Activated CD4-positive, alpha-beta T cell treated with anti-CD3 and anti-CD28 coated beads, Interleukin-2, amount 10 ng/mL, durations not matched to agents 24 days and 14 days (primary cell): ENCODE results near the gene MUS81. TPM values are rescaled to one million over a fixed set of nuclear protein-coding genes. Genes with fewer than 3 reads are reported as not detected.
A peak's percentile ranks its signal among the peaks of the same experiment; 100 is the strongest.

ENCODE experiments used
- DNase-seq: peaks from one replicate; pipeline ENCODE4 v3.0.0; 2022
- H3K27ac Mint-ChIP-seq: one replicate; pipeline ENCODE4 v1.8.0; 2022; ENCODE audit warnings: mild to moderate bottlenecking, mixed read lengths
- H3K27me3 Mint-ChIP-seq: one replicate; pipeline ENCODE4 v1.8.0; 2022; ENCODE audit warnings: mixed read lengths
- H3K36me3 Mint-ChIP-seq: one replicate; pipeline ENCODE4 v1.8.0; 2022; ENCODE audit warnings: low read depth, mild to moderate bottlenecking, mixed read lengths
- H3K4me1 Mint-ChIP-seq: one replicate; pipeline ENCODE4 v1.8.0; 2021; ENCODE audit warnings: mixed read lengths
- H3K4me3 Mint-ChIP-seq: one replicate; pipeline ENCODE4 v1.8.0; 2022; ENCODE audit warnings: mild to moderate bottlenecking, moderate library complexity, mixed read lengths
- H3K9me3 Mint-ChIP-seq: one replicate; pipeline ENCODE4 v1.8.0; 2021; ENCODE audit warnings: mixed read lengths
- intact Hi-C: fragments of 100-400 bp; cut with micrococcal nuclease; formaldehyde crosslinking; loops from one replicate; pipeline ENCODE4 v1.15.1; 2023
- total RNA-seq: library from RNA; stranded (reverse); gene quantifications from 2 replicates; pipeline ENCODE4 v1.2.3, GENCODE V29; 2022

Gene MUS81
- total RNA-seq, 1 donor from 2014 or later, result 77.4 TPM

DNA sequence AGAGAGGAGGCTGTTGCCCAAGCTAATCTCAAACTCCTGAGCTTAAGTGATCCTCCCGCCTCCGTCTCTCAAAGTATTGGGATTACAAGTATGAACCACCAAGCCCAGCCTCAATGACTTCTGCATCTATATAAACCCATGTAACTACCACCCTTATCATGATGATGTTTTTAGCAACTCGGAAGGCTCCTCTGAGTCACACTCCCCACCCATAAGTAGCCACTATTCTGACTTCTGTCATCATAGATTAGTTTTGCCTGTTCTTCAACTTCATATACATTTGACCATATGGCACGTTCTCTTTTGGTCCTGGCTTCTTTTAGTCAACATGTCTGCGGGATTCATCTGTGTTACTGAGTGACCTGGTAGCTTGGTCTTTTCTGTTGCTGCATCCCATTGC, 46.4 kb downstream of the MUS81 start:
- H3K27me3 Mint-ChIP-seq, result peaks cover 21% of the 10 kb centered on the region
- no peak overlapping the region for H3K27ac Mint-ChIP-seq
- intact Hi-C loops, result no loop called here
- H3K9me3 Mint-ChIP-seq, result no peaks in the 10 kb centered on the region
- H3K4me3 Mint-ChIP-seq, result no peak overlapping the region
- H3K4me1 Mint-ChIP-seq, result peaks cover 14% of the 10 kb centered on the region
- no peaks in the 10 kb centered on the region for H3K36me3 Mint-ChIP-seq
- DNase-seq, result no peak

DNA sequence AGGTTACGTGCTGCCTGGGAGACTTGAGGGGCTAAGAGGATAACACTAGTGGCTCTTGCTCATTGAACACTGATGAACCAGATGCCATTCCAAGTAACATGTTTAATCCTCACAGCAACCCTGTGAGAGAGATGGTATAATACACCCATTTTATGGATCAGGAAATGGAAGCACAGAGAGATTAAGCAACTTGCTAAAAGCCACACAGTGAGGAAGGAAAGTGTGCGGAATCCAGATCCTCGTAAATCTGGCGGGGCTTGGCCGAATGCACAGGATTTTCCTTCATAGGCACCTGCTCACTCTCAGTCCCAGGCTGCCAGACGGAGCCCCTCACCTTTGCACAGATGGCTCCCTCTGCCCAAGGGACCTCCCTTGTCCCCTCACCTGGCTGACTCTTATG, 47.6 kb downstream of the MUS81 start:
- intact Hi-C loops, result no loop called here
- H3K4me1 Mint-ChIP-seq, result peaks cover 6% of the 10 kb centered on the region
- DNase-seq, result no peak
- H3K36me3 Mint-ChIP-seq, result no peaks in the 10 kb centered on the region
- no peaks in the 10 kb centered on the region for H3K9me3 Mint-ChIP-seq
- no peak overlapping the region for H3K4me3 Mint-ChIP-seq
- peaks cover 21% of the 10 kb centered on the region for H3K27me3 Mint-ChIP-seq
- H3K27ac Mint-ChIP-seq, result no peak overlapping the region

DNA sequence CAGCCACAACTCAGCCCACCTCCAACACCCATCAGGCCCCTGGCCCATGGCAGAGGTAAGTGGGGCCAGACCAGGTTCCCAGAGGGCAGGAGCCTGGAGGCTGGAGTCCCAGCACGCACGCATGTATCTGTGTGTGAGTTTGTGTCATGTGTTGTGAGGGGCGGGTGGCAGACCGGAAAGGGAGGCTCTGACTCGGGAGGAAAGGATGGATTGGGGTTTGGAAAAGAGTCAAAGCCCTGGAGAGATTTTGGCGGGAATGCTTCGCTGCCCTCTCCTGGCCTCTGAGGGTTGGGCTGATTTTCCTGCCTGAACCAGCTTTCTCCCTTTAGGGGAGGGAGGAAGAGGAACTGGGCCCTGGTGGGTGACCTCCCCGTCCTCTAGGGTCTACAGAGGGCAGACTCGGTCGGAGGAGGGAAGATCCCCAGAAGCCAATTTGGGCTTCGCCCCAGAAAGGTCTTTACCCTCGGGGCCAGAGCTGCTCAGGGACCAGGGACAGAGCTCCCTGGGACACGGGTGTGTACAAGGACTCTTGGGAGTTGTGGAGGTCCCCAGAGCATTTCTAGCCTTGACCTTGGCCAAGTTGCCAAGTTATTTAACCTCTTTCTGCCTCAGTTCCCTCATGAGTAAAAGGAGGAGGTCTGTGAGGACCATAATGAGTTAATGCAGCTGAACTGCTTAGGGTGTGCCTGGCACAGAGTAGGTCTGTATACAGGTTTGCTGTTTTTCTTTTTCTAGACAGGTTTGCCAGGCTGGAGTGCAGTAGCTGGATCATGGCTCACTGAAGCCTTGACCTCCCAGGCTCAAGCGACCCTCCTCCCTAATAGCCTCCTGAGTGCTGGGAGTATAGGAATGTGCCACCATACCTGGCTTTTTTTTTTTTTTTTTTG, 51.7 kb downstream of the MUS81 start:
- intact Hi-C loops, result no loop called here
- Mint-ChIP-seq H3K27ac (no peak overlapping the region), H3K9me3 (no peaks in the 10 kb centered on the region), H3K4me1 (peaks cover 16% of the 10 kb centered on the region), H3K36me3 (peaks cover 9% of the 10 kb centered on the region), H3K27me3 (peaks cover 6% of the 10 kb centered on the region), H3K4me3 (no peak overlapping the region)
- no peak for DNase-seq

DNA sequence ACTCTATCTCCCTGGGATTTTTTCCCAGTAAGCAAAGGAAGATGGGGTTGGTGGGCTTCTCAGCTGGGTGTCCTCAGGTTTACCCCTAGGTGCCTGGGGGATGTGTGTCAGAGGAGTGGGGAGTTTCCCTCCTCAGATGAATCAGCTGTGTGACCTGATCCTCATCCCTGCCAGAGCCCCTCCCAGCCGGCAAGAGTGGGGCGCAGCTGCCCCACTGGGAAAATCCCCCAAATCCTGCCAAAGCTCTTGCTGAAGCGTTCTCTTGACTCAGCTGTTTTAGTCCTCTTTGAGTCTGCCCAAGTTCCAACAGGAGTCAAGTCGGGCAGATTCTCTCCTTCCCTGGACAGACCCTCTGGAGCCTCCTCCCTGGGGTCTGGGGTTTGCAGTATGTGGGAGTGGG, 52.6 kb downstream of the MUS81 start:
- Mint-ChIP-seq H3K36me3 (peaks cover 9% of the 10 kb centered on the region), H3K9me3 (no peaks in the 10 kb centered on the region), H3K27me3 (peaks cover 4% of the 10 kb centered on the region), H3K4me3 (no peak overlapping the region), H3K27ac (no peak overlapping the region), H3K4me1 (peaks cover 21% of the 10 kb centered on the region)
- no peak for DNase-seq
- intact Hi-C loops, result no loop called here

DNA sequence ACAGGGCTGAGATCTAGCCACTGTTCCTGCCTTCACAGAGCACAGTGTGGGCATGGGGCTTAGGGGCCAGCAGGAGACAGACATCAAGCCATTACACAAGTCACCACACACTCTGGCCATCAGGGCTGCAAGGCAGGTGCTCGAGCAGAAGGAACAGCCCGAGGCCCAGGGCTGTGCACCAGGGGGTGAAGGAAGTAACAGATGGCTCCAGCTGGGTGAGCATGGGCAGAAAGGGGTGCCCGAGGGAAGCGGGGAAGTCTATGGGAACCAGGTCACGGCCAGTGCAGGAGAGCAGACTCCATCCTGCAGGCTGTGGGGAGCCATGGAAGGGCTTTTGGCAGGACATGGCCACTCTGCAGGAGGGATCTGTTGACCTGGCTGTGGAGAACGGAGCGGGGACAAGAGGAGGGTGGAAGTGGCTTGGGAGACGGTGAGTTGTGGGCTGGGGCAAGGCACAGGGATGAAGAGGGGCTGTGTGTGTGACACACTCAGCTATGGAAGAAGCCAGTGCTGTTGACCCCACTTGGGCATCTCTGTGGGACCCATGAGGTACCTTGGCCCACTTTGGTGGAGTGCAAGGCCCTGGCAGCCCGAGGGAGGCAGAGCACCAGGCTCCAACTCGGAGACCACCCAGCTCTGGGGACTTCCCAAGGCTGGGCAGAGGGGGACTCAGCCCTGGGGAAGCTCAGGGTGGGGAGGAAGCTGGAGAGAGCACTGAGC, 55.0 kb downstream of the MUS81 start:
- peaks cover 2% of the 10 kb centered on the region for H3K27me3 Mint-ChIP-seq
- H3K36me3 Mint-ChIP-seq, result peaks cover 14% of the 10 kb centered on the region
- H3K9me3 Mint-ChIP-seq, result no peaks in the 10 kb centered on the region
- intact Hi-C loops, result no loop called here
- peak overlapping the region; percentile 17 for H3K27ac Mint-ChIP-seq
- peaks cover 18% of the 10 kb centered on the region for H3K4me1 Mint-ChIP-seq
- no peak for DNase-seq
- no peak overlapping the region for H3K4me3 Mint-ChIP-seq

DNA sequence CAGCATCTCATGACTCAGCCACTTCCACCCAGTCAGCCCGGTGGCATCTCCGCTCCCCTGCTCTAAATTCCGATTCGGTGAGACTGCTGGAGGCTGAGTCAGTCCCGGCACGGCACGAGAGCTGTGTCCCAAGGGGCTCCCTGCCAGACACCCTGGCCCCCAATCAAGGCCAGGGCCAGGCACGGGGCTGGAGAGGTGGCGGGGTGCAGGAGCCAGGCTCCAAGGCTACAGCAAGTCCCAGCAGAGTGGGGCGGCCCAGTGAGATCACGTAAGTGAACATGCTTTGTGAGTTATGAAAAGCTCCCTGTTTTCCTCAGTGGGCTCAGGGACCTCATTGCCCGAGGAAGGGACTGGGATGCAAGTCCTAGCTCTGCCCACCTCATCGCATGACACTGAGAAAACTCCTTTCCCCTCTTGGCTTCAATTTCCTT, 55.6 kb downstream of the MUS81 start:
- Mint-ChIP-seq H3K27ac (no peak overlapping the region), H3K27me3 (peaks cover 2% of the 10 kb centered on the region), H3K36me3 (peaks cover 18% of the 10 kb centered on the region), H3K4me1 (peaks cover 19% of the 10 kb centered on the region), H3K9me3 (no peaks in the 10 kb centered on the region), H3K4me3 (no peak overlapping the region)
- no peak for DNase-seq
- intact Hi-C loops, result no loop called here

Other genes starting within 250 kb of the MUS81 start
- 89.1 and 90.7 TPM in 2 replicates for gene MAP3K11, start 246.2 kb upstream of the MUS81 start, total RNA-seq
- 52.0 and 55.1 TPM in 2 replicates for gene PCNX3, start 244.7 kb upstream of the MUS81 start, total RNA-seq
- 118 and 125 TPM in 2 replicates for gene SIPA1, start 222.3 kb upstream of the MUS81 start, total RNA-seq
- gene RELA, start 197.5 kb upstream of the MUS81 start, total RNA-seq, result 95.7 and 98.2 TPM in 2 replicates
- gene KAT5, start 148.2 kb upstream of the MUS81 start, total RNA-seq, result 71.6 and 72.3 TPM in 2 replicates
- gene RNASEH2C, start 139.6 kb upstream of the MUS81 start, total RNA-seq, result 86.4 and 100.0 TPM in 2 replicates
- 20.1 and 21.1 TPM in 2 replicates for gene AP5B1, start 79.5 kb upstream of the MUS81 start, total RNA-seq
- gene OVOL1, start 73.4 kb upstream of the MUS81 start, total RNA-seq, result 0.07 TPM in 1 of 2 replicates, not detected in the other
- 1.2 and 2.1 TPM in 2 replicates for gene SNX32, start 26.5 kb upstream of the MUS81 start, total RNA-seq
- 1,047 and 1,065 TPM in 2 replicates for gene CFL1, start 2.3 kb upstream of the MUS81 start, total RNA-seq
- 8.4 and 9.1 TPM in 2 replicates for gene EFEMP2, start 12.4 kb downstream of the MUS81 start, total RNA-seq
- gene CTSW, start 19.4 kb downstream of the MUS81 start, total RNA-seq, result 4.9 and 7.5 TPM in 2 replicates
- 91.0 and 95.7 TPM in 2 replicates for gene FIBP, start 28.0 kb downstream of the MUS81 start, total RNA-seq
- gene CCDC85B, start 30.2 kb downstream of the MUS81 start, total RNA-seq, result 62.2 and 62.5 TPM in 2 replicates
- 32.1 and 32.9 TPM in 2 replicates for gene FOSL1, start 40.0 kb downstream of the MUS81 start, total RNA-seq
- gene C11orf68, start 58.6 kb downstream of the MUS81 start, total RNA-seq, result 20.9 and 21.1 TPM in 2 replicates
- 113 and 117 TPM in 2 replicates for gene DRAP1, start 59.0 kb downstream of the MUS81 start, total RNA-seq
- not detected in 2 replicates for gene TSGA10IP, start 85.0 kb downstream of the MUS81 start, total RNA-seq
- gene SART1, start 101.3 kb downstream of the MUS81 start, total RNA-seq, result 99.1 and 104 TPM in 2 replicates
- 64.9 and 75.9 TPM in 2 replicates for gene EIF1AD, start 141.7 kb downstream of the MUS81 start, total RNA-seq
- gene BANF1, start 142.1 kb downstream of the MUS81 start, total RNA-seq, result 291 and 298 TPM in 2 replicates
- 0.45 and 1.5 TPM in 2 replicates for gene CST6, start 151.6 kb downstream of the MUS81 start, total RNA-seq
- 0.28 and 0.30 TPM in 2 replicates for gene CATSPER1, start 166.0 kb downstream of the MUS81 start, total RNA-seq
- gene GAL3ST3, start 188.7 kb downstream of the MUS81 start, total RNA-seq, result not detected in 2 replicates
- 283 and 284 TPM in 2 replicates for gene SF3B2, start 191.9 kb downstream of the MUS81 start, total RNA-seq
- gene PACS1, start 209.8 kb downstream of the MUS81 start, total RNA-seq, result 90.9 and 96.7 TPM in 2 replicates